GM12878 (cell line): ENCODE results near the gene C9orf78. TPM values are rescaled to one million over a fixed set of nuclear protein-coding genes. Genes with fewer than 3 reads are reported as not detected.

Source experiments
- ATAC-seq: fragments of 200-7000 bp; cut with Tn5 transposase; 3 replicates; pipeline ENCODE4 v1.9.1; 2020; ENCODE audit warnings: mild to moderate bottlenecking, moderate library complexity
- BruUV-seq: library from RNA; stranded (reverse); fragments of 400-500 nt; replicated peaks from 2 replicates; lab custom pipeline; 2021; lab: Mats Ljungman, UMichigan
- CTCF ChIA-PET: fragments of 300-600 bp; sonication (Branson Sonifier 250); formaldehyde crosslinking; extraction: SDS; loops from one replicate; lab custom pipeline; 2021; ENCODE audit warnings: inconsistent platforms; lab: Yijun Ruan, JAX
- POLR2A ChIA-PET: fragments of 350-600 bp; formaldehyde crosslinking; extraction: SDS; loops from one replicate; lab custom pipeline; 2021; ENCODE audit warnings: inconsistent platforms; lab: Charles Lee
- RAD21 ChIA-PET: fragments of 300-600 bp; sonication (Branson Sonifier 250); formaldehyde crosslinking; loops from one replicate; lab custom pipeline; 2023; ENCODE audit warnings: antibody characterized with exemption; ENCODE audit not compliant: unreplicated experiment; lab: Charles Lee
- SMC1A ChIA-PET: fragments of 300-600 bp; sonication (Branson Sonifier 250); formaldehyde crosslinking; loops from one replicate; lab custom pipeline; 2023; ENCODE audit not compliant: unreplicated experiment, uncharacterized antibody; lab: Charles Lee
- DNase-seq: peaks from one replicate; pipeline ENCODE4 v3.0.0-alpha.2; 2011; ENCODE audit warnings: low read depth, low spot score
- FAIRE-seq: peaks from 3 replicates; lab custom pipeline; 2011; peaks lifted over from hg19 to GRCh38; lab: Jason Lieb, UNC
- H2AFZ ChIP-seq: 2 replicates; pipeline ENCODE4 v1.6.0; 2011; ENCODE audit warnings: low read depth, low read length, control low read depth; ENCODE audit not compliant: control insufficient read depth
- H3K27ac ChIP-seq: 2 replicates; pipeline ENCODE4 v1.5.1; 2011; ENCODE audit warnings: control low read depth; ENCODE audit not compliant: control insufficient read depth, insufficient read depth
- H3K27me3 ChIP-seq, 2 experiments: replicated peaks in 1 of 2; 2 replicates each; pipeline versions ENCODE4 v1.6.0 to v1.6.1; 2011; ENCODE audit warnings: low read length in 1 of 2; ENCODE audit not compliant: control insufficient read depth in 2 of 2, insufficient read depth in 2 of 2
- H3K36me3 ChIP-seq, 2 experiments: 2 replicates each; pipeline ENCODE4 v1.5.1; 2011; ENCODE audit warnings: low read length in 1 of 2; ENCODE audit not compliant: control insufficient read depth in 2 of 2, insufficient read depth in 2 of 2
- H3K4me1 ChIP-seq: 2 replicates; pipeline ENCODE4 v1.6.1; 2011; ENCODE audit warnings: mild to moderate bottlenecking, low read length, moderate library complexity, mixed read lengths; ENCODE audit not compliant: control insufficient read depth, insufficient read depth
- H3K4me2 ChIP-seq: 2 replicates; pipeline ENCODE4 v1.6.0; 2011; ENCODE audit warnings: control low read depth; ENCODE audit not compliant: control insufficient read depth, insufficient read depth
- H3K4me3 ChIP-seq: fragments of 200-600 bp; sonication (generic); 2 replicates; pipeline ENCODE4 v1.5.1; 2016
- H3K79me2 ChIP-seq: 2 replicates; pipeline ENCODE4 v1.6.0; 2011; ENCODE audit warnings: low read length; ENCODE audit not compliant: control insufficient read depth, insufficient read depth
- H3K9ac ChIP-seq: 2 replicates; pipeline ENCODE4 v1.8.0; 2011; ENCODE audit warnings: low read length, control low read depth, mixed read lengths; ENCODE audit not compliant: control insufficient read depth, insufficient read depth
- H3K9me3 ChIP-seq: replicated peaks from 3 replicates; pipeline ENCODE4 v1.5.1; 2011; ENCODE audit warnings: mild to moderate bottlenecking, low read length; ENCODE audit not compliant: control insufficient read depth, insufficient read depth
- H4K20me1 ChIP-seq: 2 replicates; pipeline ENCODE4 v1.6.0; 2011; ENCODE audit not compliant: control insufficient read depth, insufficient read depth
- BACH1 ChIP-seq: fragments of 450-650 bp; IDR thresholded peaks from 2 replicates; pipeline ENCODE4 v1.6.1; 2017; ENCODE audit warnings: mild to moderate bottlenecking, borderline replicate concordance
- CBFB ChIP-seq: IDR thresholded peaks from 2 replicates; pipeline ENCODE4 v1.6.1; 2016; ENCODE audit warnings: antibody characterized with exemption, low read depth
- CHD1 ChIP-seq: IDR thresholded peaks from 2 replicates; pipeline ENCODE4 v1.6.1; 2012; ENCODE audit warnings: low read depth, low read length, improper control_type of control experiment
- MLLT1 ChIP-seq: fragments of 450-650 bp; IDR thresholded peaks from 2 replicates; pipeline ENCODE4 v1.6.1; 2016; ENCODE audit warnings: mild to moderate bottlenecking
- NFXL1 ChIP-seq: fragments of 450-650 bp; IDR thresholded peaks from 2 replicates; pipeline ENCODE4 v1.6.1; 2017; ENCODE audit warnings: antibody characterized with exemption, mild to moderate bottlenecking, borderline replicate concordance
- NFYB ChIP-seq: IDR thresholded peaks from 2 replicates; pipeline ENCODE4 v1.6.1; 2011; ENCODE audit warnings: low read depth, mild to moderate bottlenecking, low read length, improper control_type of control experiment, moderate library complexity; ENCODE audit not compliant: insufficient read depth
- PML ChIP-seq: IDR thresholded peaks from 2 replicates; pipeline ENCODE4 v1.6.1; 2012; ENCODE audit warnings: low read length, inconsistent platforms
- POLR2AphosphoS2 ChIP-seq: IDR thresholded peaks from 2 replicates; pipeline ENCODE4 v1.6.1; 2011; ENCODE audit warnings: low read depth, mild to moderate bottlenecking, low read length, improper control_type of control experiment, moderate library complexity
- POLR2AphosphoS5 ChIP-seq: IDR thresholded peaks from 2 replicates; pipeline ENCODE4 v1.6.1; 2011; ENCODE audit warnings: mild to moderate bottlenecking, low read length, inconsistent platforms
- POU2F2 ChIP-seq: IDR thresholded peaks from 3 replicates; pipeline ENCODE4 v1.6.1; 2011; ENCODE audit warnings: low read depth, mild to moderate bottlenecking, low read length, borderline replicate concordance
- SMAD5 ChIP-seq: IDR thresholded peaks from 2 replicates; pipeline ENCODE4 v1.6.1; 2016; ENCODE audit warnings: antibody characterized with exemption, low read depth
- SREBF1 ChIP-seq: IDR thresholded peaks from 2 replicates; pipeline ENCODE4 v1.6.1; 2012; ENCODE audit warnings: mild to moderate bottlenecking, low read length
- USF1 ChIP-seq: IDR thresholded peaks from 2 replicates; pipeline ENCODE4 v1.6.1; 2011; ENCODE audit warnings: borderline replicate concordance, low read depth, mild to moderate bottlenecking, moderate library complexity, mixed read lengths, low read length; ENCODE audit not compliant: insufficient read depth; ENCODE audit errors: extremely low read length
- ZNF207 ChIP-seq: fragments of 450-650 bp; IDR thresholded peaks from 2 replicates; pipeline ENCODE4 v1.6.1; 2014; ENCODE audit warnings: antibody characterized with exemption, mild to moderate bottlenecking, borderline replicate concordance
- ZNF687 ChIP-seq: fragments of 450-650 bp; IDR thresholded peaks from 2 replicates; pipeline ENCODE4 v1.6.1; 2017; ENCODE audit warnings: mild to moderate bottlenecking, moderate library complexity
- WGBS: methylation state at CpG from one replicate; pipeline ENCODE4 v1.1.6; 2016; ENCODE audit warnings: low lambda C conversion rate; ENCODE audit not compliant: insufficient replicate concordance, insufficient coverage; ENCODE audit errors: missing lambda C conversion rate; 5-methylcytosine and 5-hydroxymethylcytosine counted together
- in situ Hi-C: fragments of 300-500 bp; cut with MboI; formaldehyde crosslinking; loops from 9 replicates; pipeline ENCODE4 v1.14.3; 2018; ENCODE audit warnings: mixed read lengths
- intact Hi-C: fragments of 100-400 bp; cut with micrococcal nuclease; formaldehyde crosslinking; loops from one replicate; pipeline ENCODE4 v1.14.2; 2022; ENCODE audit not compliant: unreplicated experiment
- polyA plus RNA-seq, 11 experiments: library from polyadenylated mRNA; depleted of rRNA in 4 of 11; unstranded in 6 of 11; stranded (reverse) in 5 of 11; fragments of >200 nt; fragmentation: Nextera tagmentation in 4 of 11; fragmentation: Illumina TruSeq in 1 of 11; extraction: Ambion mirVana in 4 of 11; extraction: Trizol in 1 of 11; gene quantifications; 1 replicate in 1 of 11; 2 replicates in 10 of 11; pipeline versions ENCODE4 v1.2.1 to v1.2.3, GENCODE V29; 2011 to 2016; ENCODE audit warnings: inconsistent platforms in 2 of 11, missing spikeins in 2 of 11, low read depth in 1 of 11
- total RNA-seq, 4 experiments: library from RNA; depleted of rRNA in 3 of 4; stranded (reverse); fragments of >200 nt in 3 of 4; fragmentation: Illumina TruSeq in 1 of 4; extraction: Trizol in 1 of 4; gene quantifications; 2 replicates each; pipeline versions ENCODE4 v1.2.1 to v1.2.3, GENCODE V29; 2013 to 2021

C9orf78 gene
- total and polyA plus RNA-seq, 10 of the 15 experiments (the other 5 are each of a cell fraction or from before 2014, with no cell fraction given): 23.0 to 60.9 (median 47.5) TPM

- ChIA-PET SMC1A (interaction anchor here (0.8 to 3.1 kb wide), 16 partner anchors 13 to 244 kb away, joined by 3 to 29 read pairs (median 4); partner anchors contain the start of gene C9orf78), CTCF (interaction anchor here (0.7 to 2.8 kb wide), 16 partner anchors 11 to 352 kb away, joined by 3 to 19 read pairs (median 6); no protein-coding TSS in a partner anchor), POLR2A (interaction anchor here (0.7 to 5.2 kb wide), 6 partner anchors 49 to 160 kb away, joined by 3 to 79 read pairs (median 4); partner anchors contain the start of gene C9orf78), RAD21 (interaction anchor here (1.3 to 5.4 kb wide), 7 partner anchors 49 to 215 kb away, joined by 3 to 89 read pairs (median 18); no protein-coding TSS in a partner anchor)
- Histone ChIP-seq H3K4me2 (peak overlapping the region; percentile 100), H3K36me3 (peaks cover 0 to 3% of the 10 kb centered on the region in 2 experiments; a peak in 2 of 4 replicates), H3K4me3 (peak overlapping the region; percentile 74), H3K9ac (peak overlapping the region; percentile 90), H3K27ac (peak overlapping the region; percentile 96), H3K27me3 (no peaks in the 10 kb centered on the region), H2AFZ (no peak overlapping the region), H4K20me1 (no peaks in the 10 kb centered on the region; the same call in 1 of the 2 replicates), H3K9me3 (no peaks in the 10 kb centered on the region), H3K4me1 (peaks cover 50% of the 10 kb centered on the region), H3K79me2 (peaks cover 38% of the 10 kb centered on the region)
- peak; percentile 83 for DNase-seq
- in situ Hi-C loops (loop anchor here (5.0 kb wide), 2 partner anchors 108 to 158 kb away; partner anchors contain the start of gene FNBP1), intact Hi-C loops (loop anchor here (1.0 to 5.0 kb wide), 3 partner anchors 49 to 213 kb away; partner anchors contain the start of genes C9orf78 and USP20)
- BruUV-seq: TSS peak; percentile 58
- ATAC-seq: peak; percentile 64
- peak; percentile 99 for FAIRE-seq
- WGBS: under 1% methylated on average over 24 of the region's 24 CpGs
- TF ChIP-seq SREBF1: peak; percentile 16; the same call in 1 of the 2 replicates
- TF ChIP-seq PML: no peak
- no peak for TF ChIP-seq NFYB
- no peak; the same call in 1 of the 2 replicates for TF ChIP-seq MLLT1
- no peak for TF ChIP-seq USF1
- TF ChIP-seq POLR2AphosphoS2: peak; percentile 95
- no peak for TF ChIP-seq NFXL1
- 0 out of 2 replicates have a peak, but pooled peaks have one; percentile 48 for TF ChIP-seq CBFB
- 0 out of 2 replicates have a peak, but pooled peaks have one; percentile 35 for TF ChIP-seq SMAD5
- peak; percentile 76 for TF ChIP-seq POLR2AphosphoS5
- peak; percentile 59 for TF ChIP-seq ZNF687
- peak; percentile 40; the same call in 1 of the 2 replicates for TF ChIP-seq ZNF207
- TF ChIP-seq POU2F2: peak; percentile 63; the same call in 1 of the 3 replicates
- 0 out of 2 replicates have a peak, but pooled peaks have one; percentile 32 for TF ChIP-seq BACH1
- TF ChIP-seq CHD1: 0 out of 2 replicates have a peak, but pooled peaks have one; percentile 70
These were observed 49.3 kb upstream of the C9orf78 start for GRCh38 chr9:129884220-129885017.
